ENCODE data around the gene NAXD.
A peak's percentile ranks its signal among the peaks of the same experiment; 100 is the strongest.

Gene NAXD

GRCh38 chr13:110664041-110664440 lies 48.7 kb downstream of the NAXD start:
- H3K27me3 ChIP-seq (ENCODE audit: insufficient read depth, poor library complexity, severe bottlenecking) = no peaks in the 10 kb centered on the region

GRCh38 chr13:110664673-110665072 lies 49.3 kb downstream of the NAXD start:
- no peak overlapping the region for H3K27ac ChIP-seq (replicated peaks)
- no peak for DNase-seq (ENCODE audit: low read depth in 1 of 2, low spot score in 1 of 2)
- TF ChIP-seq GABPA (IDR thresholded peaks at IDR 0.05; ENCODE audit: low read depth) (no peak), REST (IDR thresholded peaks at IDR 0.05; ENCODE audit: insufficient replicate concordance, low read depth) (no peak), CTCF (IDR thresholded peaks at IDR 0.05; ENCODE audit: insufficient read depth, low read length) (no peak), POLR2AphosphoS5 (IDR thresholded peaks at IDR 0.05; ENCODE audit: low read depth) (no peak), SPI1 (IDR thresholded peaks at IDR 0.05; ENCODE audit: borderline replicate concordance, low read depth) (no peak)
- H3K4me3 ChIP-seq (replicated peaks; ENCODE audit: insufficient read depth, low read length) = no peak overlapping the region
- no peaks in the 10 kb centered on the region for H3K27me3 ChIP-seq (ENCODE audit: insufficient read depth, poor library complexity, severe bottlenecking)

More at GRCh38 chr13:110664041-110664440, 48.7 kb downstream of the NAXD start:
- TF ChIP-seq GABPA (IDR thresholded peaks at IDR 0.05; ENCODE audit: low read depth) (no peak), SPI1 (IDR thresholded peaks at IDR 0.05; ENCODE audit: borderline replicate concordance, low read depth) (peak; percentile 79; the same call in 1 of the 2 replicates)
- H3K4me3 ChIP-seq (replicated peaks; ENCODE audit: insufficient read depth, low read length) = no peak overlapping the region
- peak in 1 of 2 experiments; percentile 28 for DNase-seq (ENCODE audit: low read depth in 1 of 2, low spot score in 1 of 2)
- no peak overlapping the region for H3K27ac ChIP-seq (replicated peaks)

- H3K27ac ChIP-seq (replicated peaks) = peak overlapping the region; percentile 72
Measured at GRCh38 chr13:110665491-110666254, 50.3 kb downstream of the NAXD start.

GRCh38 chr13:110666255-110666533 lies 50.8 kb downstream of the NAXD start:
- peak overlapping the region; percentile 72 for H3K27ac ChIP-seq (replicated peaks)
- H3K27me3 ChIP-seq (ENCODE audit: insufficient read depth, poor library complexity, severe bottlenecking) = no peaks in the 10 kb centered on the region
- H3K4me3 ChIP-seq (replicated peaks; ENCODE audit: insufficient read depth, low read length) = peak overlapping the region; percentile 10; the same call in 1 of the 2 replicates
- no peak for DNase-seq (ENCODE audit: low read depth in 1 of 2, low spot score in 1 of 2)
- TF ChIP-seq GABPA (IDR thresholded peaks at IDR 0.05; ENCODE audit: low read depth) (no peak), SPI1 (IDR thresholded peaks at IDR 0.05; ENCODE audit: borderline replicate concordance, low read depth) (no peak), REST (IDR thresholded peaks at IDR 0.05; ENCODE audit: insufficient replicate concordance, low read depth) (no peak), CTCF (IDR thresholded peaks at IDR 0.05; ENCODE audit: insufficient read depth, low read length) (no peak), POLR2AphosphoS5 (IDR thresholded peaks at IDR 0.05; ENCODE audit: low read depth) (no peak)

More at GRCh38 chr13:110665491-110666254, 50.3 kb downstream of the NAXD start:
- peak in 1 of 2 experiments; percentile 96 for DNase-seq (ENCODE audit: low read depth in 1 of 2, low spot score in 1 of 2)
- Histone ChIP-seq H3K4me3 (replicated peaks; ENCODE audit: insufficient read depth, low read length) (peak overlapping the region; percentile 10; the same call in 1 of the 2 replicates), H3K27me3 (ENCODE audit: insufficient read depth, poor library complexity, severe bottlenecking) (no peaks in the 10 kb centered on the region)
- TF ChIP-seq SPI1 (IDR thresholded peaks at IDR 0.05; ENCODE audit: borderline replicate concordance, low read depth) (peak; percentile 97), REST (IDR thresholded peaks at IDR 0.05; ENCODE audit: insufficient replicate concordance, low read depth) (no peak)
